C4-2B (cell line): Measurements from ENCODE around the gene ADCY2.

Source experiments
- H3K27ac ChIP-seq: fragments of 450-650 bp; 2 replicates; pipeline ENCODE4 v1.5.1; 2017
- ZFX ChIP-seq: fragments of 450-650 bp; IDR thresholded peaks from 2 replicates; pipeline ENCODE4 v1.6.1; 2017
- TF ChIP-seq, protein P1 (sequence below): fragments of 450-650 bp; conservative IDR thresholded peaks from 2 replicates; pipeline ENCODE4 v1.5.1; 2017; ENCODE audit warnings: mild to moderate bottlenecking

ADCY2 gene

DNA sequence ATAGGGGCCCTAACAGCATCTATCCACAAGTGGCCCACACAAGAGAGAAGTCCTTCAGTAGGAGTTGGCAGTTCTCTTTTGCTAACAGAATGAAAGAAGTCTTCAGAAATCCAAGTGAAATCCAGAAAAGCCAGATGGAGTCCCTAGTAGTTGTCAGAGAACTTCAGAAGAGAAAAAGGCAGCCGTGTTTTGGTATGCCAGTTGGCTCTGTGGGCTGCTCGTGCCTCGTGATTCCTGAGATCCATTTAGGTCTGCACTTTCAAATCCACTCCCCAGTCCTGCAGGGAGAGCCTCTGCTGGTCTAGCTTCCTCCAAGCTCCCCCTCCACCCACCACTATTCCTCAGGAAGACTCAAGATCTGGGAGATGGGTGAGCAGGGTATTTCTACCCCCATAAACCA lies 386.0 kb downstream of the ADCY2 start:
- TF ChIP-seq, protein P1, sequence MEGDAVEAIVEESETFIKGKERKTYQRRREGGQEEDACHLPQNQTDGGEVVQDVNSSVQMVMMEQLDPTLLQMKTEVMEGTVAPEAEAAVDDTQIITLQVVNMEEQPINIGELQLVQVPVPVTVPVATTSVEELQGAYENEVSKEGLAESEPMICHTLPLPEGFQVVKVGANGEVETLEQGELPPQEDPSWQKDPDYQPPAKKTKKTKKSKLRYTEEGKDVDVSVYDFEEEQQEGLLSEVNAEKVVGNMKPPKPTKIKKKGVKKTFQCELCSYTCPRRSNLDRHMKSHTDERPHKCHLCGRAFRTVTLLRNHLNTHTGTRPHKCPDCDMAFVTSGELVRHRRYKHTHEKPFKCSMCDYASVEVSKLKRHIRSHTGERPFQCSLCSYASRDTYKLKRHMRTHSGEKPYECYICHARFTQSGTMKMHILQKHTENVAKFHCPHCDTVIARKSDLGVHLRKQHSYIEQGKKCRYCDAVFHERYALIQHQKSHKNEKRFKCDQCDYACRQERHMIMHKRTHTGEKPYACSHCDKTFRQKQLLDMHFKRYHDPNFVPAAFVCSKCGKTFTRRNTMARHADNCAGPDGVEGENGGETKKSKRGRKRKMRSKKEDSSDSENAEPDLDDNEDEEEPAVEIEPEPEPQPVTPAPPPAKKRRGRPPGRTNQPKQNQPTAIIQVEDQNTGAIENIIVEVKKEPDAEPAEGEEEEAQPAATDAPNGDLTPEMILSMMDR, result no peak
- TF ChIP-seq ZFX, result no peak
- no peak overlapping the region for H3K27ac ChIP-seq

DNA sequence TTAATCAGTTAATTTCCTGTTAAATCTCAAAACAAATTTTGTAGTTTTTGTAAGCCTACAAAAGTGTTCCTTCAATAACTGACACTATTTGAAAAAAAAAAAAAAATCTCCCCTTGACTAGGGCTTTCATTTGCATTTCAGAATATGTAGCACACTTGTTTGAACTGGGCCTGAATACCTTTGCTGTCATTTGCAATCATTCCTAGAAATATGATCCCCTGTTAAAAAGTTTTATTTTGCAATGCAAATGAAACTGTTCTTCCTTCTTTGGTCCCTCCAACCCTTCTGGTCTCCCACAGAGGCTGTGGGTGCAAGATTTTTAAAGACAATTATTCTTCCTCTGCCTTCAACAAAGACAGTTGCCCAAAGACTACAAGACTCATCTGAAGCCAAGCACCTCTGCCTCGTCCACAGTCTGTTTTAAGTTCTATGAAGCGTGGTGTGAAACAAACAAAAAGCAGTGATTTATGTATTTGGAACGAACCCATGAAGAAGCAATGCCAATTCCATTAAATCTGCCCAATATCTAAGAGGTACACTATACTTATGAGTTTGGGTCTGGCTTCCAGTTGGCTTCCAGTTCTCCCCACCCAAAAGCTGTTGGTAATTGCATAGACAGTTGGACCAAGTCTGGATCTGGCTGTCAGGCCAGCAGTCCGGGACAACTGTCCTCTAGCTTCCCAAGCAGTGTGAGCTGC lies 388.9 kb downstream of the ADCY2 start:
- no peak overlapping the region for H3K27ac ChIP-seq

DNA sequence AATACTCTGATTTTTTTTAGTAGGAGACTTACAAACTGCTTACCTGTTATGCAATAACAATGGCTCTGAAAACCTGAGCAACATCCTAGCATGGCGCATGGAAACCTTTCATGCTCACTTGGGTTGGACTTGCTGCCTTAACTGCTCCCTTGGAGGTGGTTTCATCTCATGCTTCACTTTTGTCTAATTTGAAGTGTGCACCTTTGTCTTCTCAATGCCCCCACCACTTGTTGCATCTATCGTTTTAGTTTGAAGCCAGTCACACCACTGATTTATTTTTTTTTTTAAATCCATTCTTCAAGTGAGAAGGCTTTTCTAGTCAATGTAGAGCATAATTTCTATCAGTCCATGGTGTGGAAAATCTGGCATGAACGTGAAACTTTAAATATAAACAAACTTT lies 391.8 kb downstream of the ADCY2 start:
- no peak overlapping the region for H3K27ac ChIP-seq
- no peak for TF ChIP-seq ZFX
- TF ChIP-seq, protein P1, result no peak

More for the DNA sequence above, 388.9 kb downstream of the ADCY2 start:
- TF ChIP-seq, protein P1, result no peak
- no peak for TF ChIP-seq ZFX

DNA sequence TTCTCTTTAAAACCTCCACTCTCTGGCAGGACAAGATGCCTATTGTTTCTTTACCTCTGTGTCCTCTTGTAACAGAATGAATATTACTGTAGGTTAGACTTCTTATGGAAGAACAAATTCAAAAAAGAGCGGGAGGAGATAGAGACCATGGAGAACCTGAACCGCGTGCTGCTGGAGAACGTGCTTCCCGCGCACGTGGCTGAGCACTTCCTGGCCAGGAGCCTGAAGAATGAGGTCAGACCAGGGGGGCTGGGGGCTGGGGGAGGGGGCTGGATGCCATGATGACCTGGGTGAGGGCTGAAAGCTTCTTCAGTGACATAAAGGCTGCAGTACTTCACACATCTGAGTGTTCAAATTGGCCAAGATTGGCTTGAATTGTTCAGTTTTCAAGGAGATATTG lies 393.6 kb downstream of the ADCY2 start:
- TF ChIP-seq ZFX, result no peak
- TF ChIP-seq, protein P1, result no peak
- H3K27ac ChIP-seq, result no peak overlapping the region

DNA sequence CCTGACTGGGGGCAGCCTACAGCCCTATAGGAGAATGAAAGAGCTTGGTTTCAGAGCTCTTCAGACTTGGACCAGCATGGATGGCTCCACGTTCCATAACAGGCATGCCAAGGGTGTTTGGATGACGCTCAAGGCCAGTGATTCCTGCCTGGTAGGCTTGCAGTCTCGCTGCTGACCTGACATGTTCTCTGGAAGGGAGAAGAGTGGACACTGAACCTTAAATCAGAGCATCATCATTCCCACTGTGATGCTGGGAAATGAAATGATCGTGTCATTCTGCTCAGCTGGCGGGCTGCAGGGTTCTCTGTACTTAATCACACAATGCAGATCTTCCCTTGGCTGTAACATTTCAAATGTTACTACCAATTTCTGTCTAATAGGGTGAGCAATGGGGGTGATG lies 398.0 kb downstream of the ADCY2 start:
- H3K27ac ChIP-seq, result no peak overlapping the region
- TF ChIP-seq ZFX, result no peak
- TF ChIP-seq, protein P1, result no peak

DNA sequence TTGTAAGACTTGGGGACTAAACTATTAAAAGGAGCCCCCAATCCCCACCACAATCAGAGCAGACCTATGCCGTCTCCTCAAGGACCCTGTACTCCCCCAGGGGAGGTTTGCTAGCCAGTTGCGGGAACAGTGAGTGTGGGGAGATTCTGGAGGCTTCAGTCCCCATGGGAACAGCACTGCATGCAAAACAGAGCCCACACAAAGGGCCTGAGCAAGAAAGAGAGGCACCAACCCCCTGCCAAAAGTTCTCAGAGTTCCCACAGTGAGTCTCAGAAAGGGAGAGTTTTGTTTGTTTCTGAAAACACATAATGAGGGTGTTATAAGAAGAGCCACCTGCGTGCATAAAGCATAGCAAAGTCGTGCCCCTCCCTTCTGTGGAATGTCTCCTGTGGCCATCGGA lies 398.4 kb downstream of the ADCY2 start:
- TF ChIP-seq, protein P1, result no peak
- no peak for TF ChIP-seq ZFX
- no peak overlapping the region for H3K27ac ChIP-seq

DNA sequence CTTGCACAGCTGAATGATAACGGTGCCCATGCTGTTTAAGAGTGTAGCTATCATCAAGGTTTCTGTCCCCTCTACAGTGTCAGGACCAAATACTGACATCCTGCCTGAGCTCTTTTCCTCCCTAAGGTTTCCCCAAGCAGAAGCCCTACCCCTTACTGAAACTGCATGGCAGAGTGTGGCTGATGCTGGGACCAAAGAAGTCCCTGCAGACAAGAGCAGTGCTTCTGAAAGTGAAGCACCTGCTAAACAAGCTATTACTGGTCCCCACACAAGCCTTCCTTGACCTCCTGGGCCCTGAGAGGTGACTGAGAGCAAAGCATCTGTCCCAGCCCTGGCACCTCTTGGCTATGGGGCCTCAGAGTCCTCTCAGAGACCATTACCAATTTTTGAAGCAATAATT lies 398.9 kb downstream of the ADCY2 start:
- TF ChIP-seq, protein P1, result no peak
- no peak for TF ChIP-seq ZFX

More for the DNA sequence above, 398.9 kb downstream of the ADCY2 start:
- H3K27ac ChIP-seq, result no peak overlapping the region
